WTC11 (cell line): ENCODE measurements around the gene GABRG3.

Experiments used
- CBFB ChIP-seq: sonication (generic); formaldehyde crosslinking; IDR thresholded peaks from 2 replicates; pipeline ENCODE4 v1.8.1; 2022; ENCODE audit warnings: mild to moderate bottlenecking, low read depth, missing genetic modification reagents
- TF ChIP-seq, protein P1 (sequence below): fragments of 200-600 bp; IDR thresholded peaks from 2 replicates; pipeline ENCODE4 v1.8.0; 2022; ENCODE audit warnings: antibody characterized with exemption
- TF ChIP-seq, protein P2 (sequence below): sonication (generic); formaldehyde crosslinking; conservative IDR thresholded peaks from 2 replicates; pipeline ENCODE4 v1.8.1; 2022; ENCODE audit warnings: mild to moderate bottlenecking, missing genetic modification reagents

DNA sequence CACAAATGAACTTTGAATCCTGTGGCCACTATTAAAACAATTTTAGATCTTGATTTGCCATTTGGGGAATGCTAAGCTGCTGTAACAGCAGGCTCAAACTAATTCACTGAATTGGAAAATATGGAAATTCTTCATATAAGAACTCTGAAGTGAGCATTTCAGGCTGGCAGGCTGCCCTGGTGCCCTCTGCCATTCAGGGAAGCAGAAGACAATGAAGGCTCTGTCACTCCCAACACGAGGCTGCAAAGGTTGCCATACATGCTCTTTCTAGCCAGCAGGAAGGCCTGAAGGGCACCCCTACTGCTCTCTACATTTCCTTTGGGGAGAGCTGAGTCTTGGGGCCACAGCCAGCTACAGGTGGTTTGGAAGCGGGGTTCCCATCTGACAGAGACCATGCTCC, 88.0 kb downstream of the GABRG3 start:
- TF ChIP-seq, protein P1, sequence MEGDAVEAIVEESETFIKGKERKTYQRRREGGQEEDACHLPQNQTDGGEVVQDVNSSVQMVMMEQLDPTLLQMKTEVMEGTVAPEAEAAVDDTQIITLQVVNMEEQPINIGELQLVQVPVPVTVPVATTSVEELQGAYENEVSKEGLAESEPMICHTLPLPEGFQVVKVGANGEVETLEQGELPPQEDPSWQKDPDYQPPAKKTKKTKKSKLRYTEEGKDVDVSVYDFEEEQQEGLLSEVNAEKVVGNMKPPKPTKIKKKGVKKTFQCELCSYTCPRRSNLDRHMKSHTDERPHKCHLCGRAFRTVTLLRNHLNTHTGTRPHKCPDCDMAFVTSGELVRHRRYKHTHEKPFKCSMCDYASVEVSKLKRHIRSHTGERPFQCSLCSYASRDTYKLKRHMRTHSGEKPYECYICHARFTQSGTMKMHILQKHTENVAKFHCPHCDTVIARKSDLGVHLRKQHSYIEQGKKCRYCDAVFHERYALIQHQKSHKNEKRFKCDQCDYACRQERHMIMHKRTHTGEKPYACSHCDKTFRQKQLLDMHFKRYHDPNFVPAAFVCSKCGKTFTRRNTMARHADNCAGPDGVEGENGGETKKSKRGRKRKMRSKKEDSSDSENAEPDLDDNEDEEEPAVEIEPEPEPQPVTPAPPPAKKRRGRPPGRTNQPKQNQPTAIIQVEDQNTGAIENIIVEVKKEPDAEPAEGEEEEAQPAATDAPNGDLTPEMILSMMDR: no peak
- TF ChIP-seq CBFB (CRISPR knock-in tag): no peak
- TF ChIP-seq, protein P2, sequence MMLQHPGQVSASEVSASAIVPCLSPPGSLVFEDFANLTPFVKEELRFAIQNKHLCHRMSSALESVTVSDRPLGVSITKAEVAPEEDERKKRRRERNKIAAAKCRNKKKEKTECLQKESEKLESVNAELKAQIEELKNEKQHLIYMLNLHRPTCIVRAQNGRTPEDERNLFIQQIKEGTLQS: no peak
